HepG2 (cell line): ENCODE measurements around the gene ATP13A4.

Experiments
- CBX5 ChIP-seq: sonication (generic); formaldehyde crosslinking; IDR thresholded peaks from 2 replicates; pipeline ENCODE4 v1.4.0; 2020; ENCODE audit warnings: missing genetic modification reagents, borderline replicate concordance
- ELF1 ChIP-seq: sonication (generic); formaldehyde crosslinking; IDR thresholded peaks from 2 replicates; pipeline ENCODE4 v1.4.0; 2020; ENCODE audit warnings: missing genetic modification reagents
- HCFC1 ChIP-seq: fragments of 150-350 bp; IDR thresholded peaks from 2 replicates; pipeline ENCODE4 v1.6.1; 2014; ENCODE audit warnings: low read depth, low read length
- IRF9 ChIP-seq: sonication (generic); formaldehyde crosslinking; IDR thresholded peaks from 2 replicates; pipeline ENCODE4 v1.8.0; 2022; ENCODE audit warnings: missing genetic modification reagents, mild to moderate bottlenecking, borderline replicate concordance
- RERE ChIP-seq: IDR thresholded peaks from 2 replicates; pipeline ENCODE4 v1.6.1; 2016; ENCODE audit warnings: low read depth, missing genetic modification reagents, missing compliant biosample characterization
- SRF ChIP-seq: IDR thresholded peaks from 2 replicates; pipeline ENCODE4 v1.6.1; 2011; ENCODE audit warnings: mild to moderate bottlenecking, low read depth, low read length, moderate library complexity
- TAF1 ChIP-seq: sonication (generic); formaldehyde crosslinking; IDR thresholded peaks from 2 replicates; pipeline ENCODE4 v1.4.0; 2020; ENCODE audit warnings: missing genetic modification reagents
- ZNF235 ChIP-seq: sonication (generic); formaldehyde crosslinking; IDR thresholded peaks from 2 replicates; pipeline ENCODE4 v1.8.1; 2023; ENCODE audit warnings: mild to moderate bottlenecking, missing genetic modification reagents, borderline replicate concordance
- ZNF354B ChIP-seq: sonication (generic); formaldehyde crosslinking; IDR thresholded peaks from 2 replicates; pipeline ENCODE4 v1.8.0; 2022; ENCODE audit warnings: mild to moderate bottlenecking, missing genetic modification reagents
- ZNF562 ChIP-seq: sonication (generic); formaldehyde crosslinking; IDR thresholded peaks from 2 replicates; pipeline ENCODE4 v1.8.0; 2022; ENCODE audit warnings: missing genetic modification reagents, borderline replicate concordance
- ZNF580 ChIP-seq: IDR thresholded peaks from 2 replicates; pipeline ENCODE4 v1.6.1; 2016; ENCODE audit warnings: low read depth, borderline replicate concordance

- TF ChIP-seq ZNF354B (CRISPR knock-in tag) (no peak), ZNF562 (CRISPR knock-in tag) (no peak), IRF9 (CRISPR knock-in tag) (no peak), RERE (CRISPR knock-in tag) (no peak), ZNF235 (CRISPR knock-in tag) (no peak), TAF1 (CRISPR knock-in tag) (no peak), SRF (no peak), CBX5 (CRISPR knock-in tag) (no peak), HCFC1 (no peak), ZNF580 (CRISPR knock-in tag) (no peak), ELF1 (CRISPR knock-in tag) (no peak)
Measured at GRCh38 chr3:193586526-193586925, 31.8 kb upstream of the ATP13A4 start.
